Tibial nerve (tissue), 4 donors: Measurements from ENCODE around the gene KIRREL3. TPM values are rescaled to one million over a fixed set of nuclear protein-coding genes. Genes with fewer than 3 reads are reported as not detected.

Experiments used
- DNase-seq, 2 donors: peaks; one replicate each; pipeline ENCODE4 v3.0.0-alpha.2; 2019; ENCODE audit warnings: low spot score in 2 of 2
- H3K27ac ChIP-seq, 4 donors: fragments of 200-600 bp; sonication (generic) in 3 of 4; one replicate each; pipeline ENCODE4 v1.5.1; 2017 to 2019; ENCODE audit warnings: mild to moderate bottlenecking in 1 of 4
- H3K27me3 ChIP-seq, 2 donors: fragments of 200-600 bp; sonication (generic) in 1 of 2; one replicate each; pipeline versions ENCODE4 v1.5.1 to v1.6.0; 2017 to 2019
- H3K36me3 ChIP-seq, 3 donors: fragments of 200-600 bp; sonication (generic); one replicate each; pipeline ENCODE4 v1.5.1; 2018 to 2019
- H3K4me1 ChIP-seq, 4 donors: fragments of 200-600 bp; sonication (generic) in 3 of 4; one replicate each; pipeline ENCODE4 v1.5.1; 2017 to 2019
- H3K4me3 ChIP-seq, 4 donors: fragments of 200-600 bp; sonication (generic) in 3 of 4; one replicate each; pipeline ENCODE4 v1.5.1; 2017 to 2019; ENCODE audit warnings: mild to moderate bottlenecking in 1 of 4, moderate library complexity in 1 of 4
- H3K9me3 ChIP-seq, 4 donors: fragments of 200-600 bp; sonication (generic) in 3 of 4; one replicate each; pipeline ENCODE4 v1.5.1; 2017 to 2019
- EP300 ChIP-seq, 2 donors: sonication (generic); formaldehyde crosslinking; IDR thresholded peaks; one replicate each; pipeline ENCODE4 v1.6.1; 2017; ENCODE audit warnings: antibody characterized with exemption in 2 of 2, mild to moderate bottlenecking in 1 of 2
- POLR2A ChIP-seq, 2 donors: fragments of 450-650 bp; IDR thresholded peaks; one replicate each; pipeline ENCODE4 v1.6.1; 2017; ENCODE audit warnings: antibody characterized with exemption in 2 of 2, mild to moderate bottlenecking in 2 of 2, moderate library complexity in 2 of 2
- WGBS, 2 donors: methylation state at CpG; one replicate each; pipeline ENCODE4 v1.1.5; 2018; 5-methylcytosine and 5-hydroxymethylcytosine counted together
- total RNA-seq, 4 donors: library from RNA; depleted of rRNA; stranded (reverse); fragments of >200 nt; gene quantifications; one replicate each; pipeline ENCODE4 v1.1.0, GENCODE V29; 2016
- TF ChIP-seq, protein P1 (sequence below), 5 experiments: fragments of 200-600 bp in 3 of 5; fragments of 450-650 bp in 2 of 5; sonication (generic) in 3 of 5; IDR thresholded peaks; one replicate each; pipeline ENCODE4 v1.5.1; 2016 to 2019; ENCODE audit warnings: antibody characterized with exemption in 5 of 5, mild to moderate bottlenecking in 3 of 5, moderate library complexity in 2 of 5

KIRREL3 gene
- total RNA-seq, 4 donors from 2014 or later: not detected

GRCh38 chr11:126433989-126434949 lies 566.3 kb downstream of the KIRREL3 start:
- TF ChIP-seq, protein P1, sequence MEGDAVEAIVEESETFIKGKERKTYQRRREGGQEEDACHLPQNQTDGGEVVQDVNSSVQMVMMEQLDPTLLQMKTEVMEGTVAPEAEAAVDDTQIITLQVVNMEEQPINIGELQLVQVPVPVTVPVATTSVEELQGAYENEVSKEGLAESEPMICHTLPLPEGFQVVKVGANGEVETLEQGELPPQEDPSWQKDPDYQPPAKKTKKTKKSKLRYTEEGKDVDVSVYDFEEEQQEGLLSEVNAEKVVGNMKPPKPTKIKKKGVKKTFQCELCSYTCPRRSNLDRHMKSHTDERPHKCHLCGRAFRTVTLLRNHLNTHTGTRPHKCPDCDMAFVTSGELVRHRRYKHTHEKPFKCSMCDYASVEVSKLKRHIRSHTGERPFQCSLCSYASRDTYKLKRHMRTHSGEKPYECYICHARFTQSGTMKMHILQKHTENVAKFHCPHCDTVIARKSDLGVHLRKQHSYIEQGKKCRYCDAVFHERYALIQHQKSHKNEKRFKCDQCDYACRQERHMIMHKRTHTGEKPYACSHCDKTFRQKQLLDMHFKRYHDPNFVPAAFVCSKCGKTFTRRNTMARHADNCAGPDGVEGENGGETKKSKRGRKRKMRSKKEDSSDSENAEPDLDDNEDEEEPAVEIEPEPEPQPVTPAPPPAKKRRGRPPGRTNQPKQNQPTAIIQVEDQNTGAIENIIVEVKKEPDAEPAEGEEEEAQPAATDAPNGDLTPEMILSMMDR (IDR thresholded peaks at IDR 0.05): no peak
- TF ChIP-seq POLR2A (IDR thresholded peaks at IDR 0.05) (no peak), EP300 (IDR thresholded peaks at IDR 0.05) (no peak)
- H3K36me3 ChIP-seq: no peaks in the 10 kb centered on the region
- no peaks in the 10 kb centered on the region for H3K27me3 ChIP-seq
- no peak overlapping the region for H3K4me3 ChIP-seq
- WGBS, 2 donors: 69 to 87% methylated on average over 12 to 15 of the region's 16 CpGs
- peaks cover 0 to 42% (median 14%) of the 10 kb centered on the region in 4 donors for H3K4me1 ChIP-seq
- no peak for DNase-seq
- no peak overlapping the region for H3K27ac ChIP-seq
- no peaks in the 10 kb centered on the region for H3K9me3 ChIP-seq

- H3K27ac ChIP-seq: no peak overlapping the region
Measured at GRCh38 chr11:126433244-126433846, 567.2 kb downstream of the KIRREL3 start.

DNA sequence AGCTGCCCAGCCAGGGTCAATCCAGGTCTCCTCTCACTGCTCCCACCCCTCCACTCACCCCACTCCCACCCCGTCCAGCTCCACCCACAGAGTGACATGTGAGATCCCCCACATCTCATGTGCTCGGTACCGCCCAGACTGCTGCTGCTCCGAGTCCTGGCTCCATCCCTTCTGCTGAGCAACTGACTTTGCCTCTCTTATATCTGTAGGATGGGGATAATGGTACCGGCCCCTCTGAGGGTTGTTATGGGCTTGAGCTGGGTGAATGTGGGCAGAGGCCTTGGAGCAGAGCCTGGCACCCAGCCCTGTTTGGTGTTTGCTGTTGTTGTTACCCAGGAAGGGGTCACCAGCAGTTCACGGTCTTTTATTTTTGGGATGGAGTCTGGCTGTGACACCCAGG lies 568.0 kb downstream of the KIRREL3 start:
- WGBS, 2 donors: 34 to 62% methylated on average over 4 to 6 of the region's 6 CpGs
- Histone ChIP-seq H3K27me3 (no peaks in the 10 kb centered on the region), H3K4me3 (no peak overlapping the region), H3K9me3 (no peaks in the 10 kb centered on the region), H3K4me1 (peaks cover 0 to 47% (median 14%) of the 10 kb centered on the region in 4 donors), H3K27ac (peak overlapping the region in 3 of 4 donors; percentile 25 to 79 (median 73)), H3K36me3 (no peaks in the 10 kb centered on the region)
- TF ChIP-seq POLR2A (IDR thresholded peaks at IDR 0.05) (no peak), EP300 (IDR thresholded peaks at IDR 0.05) (no peak)
- TF ChIP-seq, protein P1 (IDR thresholded peaks at IDR 0.05): no peak
- no peak for DNase-seq

More at GRCh38 chr11:126433244-126433846, 567.2 kb downstream of the KIRREL3 start:
- TF ChIP-seq, protein P1 (IDR thresholded peaks at IDR 0.05): no peak
- TF ChIP-seq POLR2A (IDR thresholded peaks at IDR 0.05) (no peak), EP300 (IDR thresholded peaks at IDR 0.05) (no peak)
- no peaks in the 10 kb centered on the region for H3K27me3 ChIP-seq
- H3K4me3 ChIP-seq: no peak overlapping the region
- DNase-seq: no peak
- peaks cover 0 to 42% (median 14%) of the 10 kb centered on the region in 4 donors for H3K4me1 ChIP-seq
- H3K36me3 ChIP-seq: no peaks in the 10 kb centered on the region
- no peaks in the 10 kb centered on the region for H3K9me3 ChIP-seq
- WGBS, 2 donors: 74 to 78% methylated on average over 11 of the region's 11 CpGs

- H3K27me3 ChIP-seq: no peaks in the 10 kb centered on the region
- H3K27ac ChIP-seq: peak overlapping the region in 3 of 4 donors; percentile 25 to 79 (median 73)
- H3K36me3 ChIP-seq: no peaks in the 10 kb centered on the region
- peaks cover 0 to 51% (median 14%) of the 10 kb centered on the region in 4 donors for H3K4me1 ChIP-seq
- no peaks in the 10 kb centered on the region for H3K9me3 ChIP-seq
- H3K4me3 ChIP-seq: no peak overlapping the region
- DNase-seq: no peak
- TF ChIP-seq, protein P1 (IDR thresholded peaks at IDR 0.05): no peak
- TF ChIP-seq EP300 (IDR thresholded peaks at IDR 0.05): no peak
- TF ChIP-seq POLR2A (IDR thresholded peaks at IDR 0.05): no peak
- 29 to 52% methylated on average over 3 of the region's 3 CpGs for WGBS, 2 donors
Measured at GRCh38 chr11:126432065-126432461, 568.5 kb downstream of the KIRREL3 start.
